Measurements from ENCODE around the gene MTFP1. TPM values are rescaled to one million over a fixed set of nuclear protein-coding genes. Genes with fewer than 3 reads are reported as not detected.
A peak's percentile ranks its signal among the peaks of the same experiment; 100 is the strongest.

MTFP1 gene
- total RNA-seq, 6 experiments from 2014 or later, result 4.2 to 30.1 (median 9.1) TPM

GRCh38 chr22:30413001-30413400, 12.6 kb upstream of the MTFP1 start:
- WGBS (ENCODE audit: insufficient coverage, low coverage, low lambda C conversion rate, missing lambda C conversion rate), result 87% methylated on average over 4 of the region's 4 CpGs
- peaks cover 0 to 98% (median 49%) of the 10 kb centered on the region in 4 donors for H3K36me3 ChIP-seq

GRCh38 chr22:30413745-30414524, 11.6 kb upstream of the MTFP1 start:
- Histone ChIP-seq H3K9me3 (no peaks in the 10 kb centered on the region), H3K27ac (no peak overlapping the region), H3K27me3 (no peaks in the 10 kb centered on the region), H3K36me3 (peaks cover 0 to 95% (median 44%) of the 10 kb centered on the region in 4 donors), H3K4me3 (no peak overlapping the region), H3K4me1 (peaks cover 0 to 83% (median 24%) of the 10 kb centered on the region in 4 donors)
- DNase-seq (no peak), ATAC-seq (no peak)
- no peak for TF ChIP-seq CTCF (IDR thresholded peaks at IDR 0.05)
- no peak for TF ChIP-seq POLR2A (IDR thresholded peaks at IDR 0.05)
- intact Hi-C loops (cut with DNase I), result no loop called here
- 74% methylated on average over 4 of the region's 5 CpGs for WGBS (ENCODE audit: insufficient coverage, low coverage, low lambda C conversion rate, missing lambda C conversion rate)

More at GRCh38 chr22:30413001-30413400, 12.6 kb upstream of the MTFP1 start:
- H3K9me3 ChIP-seq, result no peaks in the 10 kb centered on the region
- DNase-seq (no peak), ATAC-seq (no peak)
- H3K4me3 ChIP-seq, result no peak overlapping the region
- H3K4me1 ChIP-seq, result peaks cover 0 to 77% (median 20%) of the 10 kb centered on the region in 4 donors
- intact Hi-C loops (cut with DNase I), result no loop called here
- TF ChIP-seq CTCF (IDR thresholded peaks at IDR 0.05) (no peak), POLR2A (IDR thresholded peaks at IDR 0.05) (no peak)
- no peaks in the 10 kb centered on the region for H3K27me3 ChIP-seq
- no peak overlapping the region for H3K27ac ChIP-seq

- peaks cover 0 to 95% (median 41%) of the 10 kb centered on the region in 4 donors for H3K36me3 ChIP-seq
- WGBS (ENCODE audit: insufficient coverage, low coverage, low lambda C conversion rate, missing lambda C conversion rate), result 87% methylated on average over 4 of the region's 4 CpGs
- no peaks in the 10 kb centered on the region for H3K27me3 ChIP-seq
- TF ChIP-seq POLR2A (IDR thresholded peaks at IDR 0.05), result no peak
- no peak for ATAC-seq
- intact Hi-C loops (cut with DNase I), result no loop called here
- no peak for DNase-seq
- no peaks in the 10 kb centered on the region for H3K9me3 ChIP-seq
- no peak overlapping the region for H3K27ac ChIP-seq
- peaks cover 0 to 85% (median 27%) of the 10 kb centered on the region in 4 donors for H3K4me1 ChIP-seq
- H3K4me3 ChIP-seq, result no peak overlapping the region
Observed at GRCh38 chr22:30414525-30415047, 11.0 kb upstream of the MTFP1 start.

- WGBS (ENCODE audit: insufficient coverage, low coverage, low lambda C conversion rate, missing lambda C conversion rate), result 6% methylated on average over 2 of the region's 2 CpGs
- H3K4me1 ChIP-seq, result peaks cover 0 to 93% (median 35%) of the 10 kb centered on the region in 4 donors
- intact Hi-C loops (cut with DNase I), result no loop called here
- peaks cover 0 to 88% (median 31%) of the 10 kb centered on the region in 4 donors for H3K36me3 ChIP-seq
- H3K27me3 ChIP-seq, result no peaks in the 10 kb centered on the region
- no peak for TF ChIP-seq POLR2A (IDR thresholded peaks at IDR 0.05)
- no peak for TF ChIP-seq CTCF (IDR thresholded peaks at IDR 0.05)
- no peaks in the 10 kb centered on the region for H3K9me3 ChIP-seq
- ATAC-seq, result peak; percentile 31 to 71 (median 46)
- DNase-seq, result no peak
- no peak overlapping the region for H3K4me3 ChIP-seq
- H3K27ac ChIP-seq, result peak overlapping the region in 2 of 3 donors; percentile 7 to 48
Observed at GRCh38 chr22:30416403-30416802, 9.2 kb upstream of the MTFP1 start.

- WGBS (ENCODE audit: insufficient coverage, low coverage, low lambda C conversion rate, missing lambda C conversion rate), result 27% methylated on average over 1 of the region's 1 CpG
- Histone ChIP-seq H3K4me3 (no peak overlapping the region), H3K27ac (peak overlapping the region in 2 of 3 donors; percentile 7 to 20), H3K27me3 (no peaks in the 10 kb centered on the region), H3K4me1 (peaks cover 0 to 94% (median 37%) of the 10 kb centered on the region in 4 donors), H3K36me3 (peaks cover 0 to 83% (median 28%) of the 10 kb centered on the region in 4 donors), H3K9me3 (no peaks in the 10 kb centered on the region)
- DNase-seq, result no peak
- intact Hi-C loops (cut with DNase I), result no loop called here
- TF ChIP-seq POLR2A (IDR thresholded peaks at IDR 0.05) (no peak), CTCF (IDR thresholded peaks at IDR 0.05) (no peak)
- ATAC-seq, result no peak
Observed at GRCh38 chr22:30416837-30417236, 8.7 kb upstream of the MTFP1 start.
